ENCODE data around the gene DSCAML1. TPM values are rescaled to one million over a fixed set of nuclear protein-coding genes. Genes with fewer than 3 reads are reported as not detected.

DSCAML1 gene
- total RNA-seq, 2 experiments from 2014 or later: 0.42 to 1.4 TPM

DNA sequence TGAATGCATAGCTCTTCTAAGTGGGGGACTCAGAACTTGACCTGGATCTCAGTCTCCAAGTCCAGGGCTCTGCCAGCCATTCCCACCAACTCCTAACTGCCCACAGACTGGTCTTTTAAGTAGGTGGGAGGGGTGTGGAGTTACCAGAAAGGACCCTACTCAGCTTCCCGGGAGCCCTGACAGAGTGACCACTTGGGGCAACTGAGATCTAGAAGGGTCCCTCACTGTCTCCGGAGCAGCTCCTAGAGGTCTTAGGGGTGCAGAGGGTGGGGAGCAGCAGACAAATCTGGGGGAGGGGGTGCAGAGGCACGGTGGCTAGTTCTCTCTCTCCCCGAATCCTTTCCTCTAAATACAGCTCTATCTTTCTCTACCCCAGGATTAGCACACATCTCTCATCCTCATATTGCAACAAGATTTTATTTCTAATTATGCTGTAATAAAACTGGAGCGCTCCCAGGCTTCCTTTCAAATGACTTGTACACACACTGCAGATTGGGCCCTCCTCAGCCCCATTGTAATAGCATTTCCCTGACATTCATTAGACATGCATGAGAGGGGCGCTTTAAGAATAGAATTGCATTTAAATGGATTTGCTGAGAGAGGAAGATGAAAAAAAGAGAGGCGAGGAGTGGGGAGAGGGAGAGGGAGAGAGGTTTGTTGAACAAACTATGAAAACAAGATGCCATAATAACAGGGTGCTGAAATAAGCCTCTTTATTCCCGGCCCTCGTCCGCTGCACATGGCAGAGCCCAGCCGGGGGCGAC lies 250.4 kb downstream of the DSCAML1 start:
- CTCF ChIA-PET: interaction anchor here (0.8 kb wide), 1 partner anchor 11 kb away, joined by 3 read pairs; no protein-coding TSS in a partner anchor
- Mint-ChIP-seq H3K36me3 (no peaks in the 10 kb centered on the region), H3K27ac (no peak overlapping the region), H3K4me3 (no peak overlapping the region), H3K9me3 (ENCODE audit: low read depth) (no peaks in the 10 kb centered on the region), H3K27me3 (peaks cover 4% of the 10 kb centered on the region), H3K4me1 (no peaks in the 10 kb centered on the region)
- ATAC-seq (no peak), DNase-seq (no peak)

DNA sequence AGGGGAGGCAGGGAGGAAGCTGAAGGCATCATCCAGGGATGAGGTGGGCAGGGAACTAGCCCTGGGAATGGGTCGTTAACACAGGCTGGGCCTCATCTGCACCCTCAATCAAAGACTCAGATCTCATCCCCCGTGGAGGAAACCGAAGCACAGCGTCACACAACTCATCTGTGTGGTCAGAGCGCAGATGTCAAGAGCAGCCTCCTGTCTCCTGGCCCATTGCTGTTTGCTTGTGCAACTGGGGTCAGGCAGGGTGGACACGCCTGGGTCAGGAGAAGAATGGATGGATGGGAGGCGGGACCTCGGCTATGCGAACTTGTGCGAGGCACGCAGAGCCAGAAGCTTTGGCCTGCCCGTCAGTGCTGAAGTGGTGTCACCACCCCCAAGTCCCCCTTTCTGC lies 251.3 kb downstream of the DSCAML1 start:
- Mint-ChIP-seq H3K4me3 (no peak overlapping the region), H3K9me3 (ENCODE audit: low read depth) (no peaks in the 10 kb centered on the region), H3K4me1 (no peaks in the 10 kb centered on the region), H3K27me3 (peaks cover 4% of the 10 kb centered on the region), H3K27ac (no peak overlapping the region), H3K36me3 (no peaks in the 10 kb centered on the region)
- CTCF ChIA-PET: interaction anchor here (0.8 kb wide), 1 partner anchor 10 kb away, joined by 3 read pairs; no protein-coding TSS in a partner anchor
- DNase-seq (no peak), ATAC-seq (no peak)

- DNase-seq (no peak), ATAC-seq (no peak)
- Mint-ChIP-seq H3K27ac (no peak overlapping the region), H3K27me3 (peaks cover 4% of the 10 kb centered on the region), H3K4me3 (no peak overlapping the region), H3K9me3 (ENCODE audit: low read depth) (no peaks in the 10 kb centered on the region), H3K36me3 (no peaks in the 10 kb centered on the region), H3K4me1 (no peaks in the 10 kb centered on the region)
- CTCF ChIA-PET: no interaction called here
Measured at GRCh38 chr11:117544130-117544800, 252.8 kb downstream of the DSCAML1 start.

DNA sequence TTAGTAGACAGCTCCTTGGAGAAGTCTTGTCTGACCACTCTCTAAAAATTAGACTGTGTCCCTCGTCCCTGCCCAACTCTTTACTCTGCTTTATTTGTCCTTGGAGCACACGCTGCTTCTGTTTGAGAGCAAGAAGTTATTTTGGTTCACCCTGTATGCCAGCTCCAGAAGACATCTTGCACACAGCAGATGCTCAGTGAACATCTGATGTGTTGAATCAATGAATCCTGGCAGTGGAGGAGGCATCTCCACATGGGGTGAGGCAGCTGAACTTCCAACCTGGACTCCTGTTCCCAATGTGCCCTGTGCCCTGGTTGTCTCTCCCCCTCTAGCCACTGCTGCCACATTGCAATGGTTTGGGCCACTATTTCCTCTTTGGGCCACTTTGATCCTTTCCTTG lies 255.8 kb downstream of the DSCAML1 start:
- ATAC-seq: no peak
- no peaks in the 10 kb centered on the region for H3K36me3 Mint-ChIP-seq
- H3K9me3 Mint-ChIP-seq (ENCODE audit: low read depth): no peaks in the 10 kb centered on the region
- peaks cover 4% of the 10 kb centered on the region for H3K27me3 Mint-ChIP-seq
- DNase-seq: no peak
- no peak overlapping the region for H3K4me3 Mint-ChIP-seq
- CTCF ChIA-PET: no interaction called here
- no peaks in the 10 kb centered on the region for H3K4me1 Mint-ChIP-seq
- H3K27ac Mint-ChIP-seq: no peak overlapping the region

GRCh38 chr11:117538263-117539135 lies 258.5 kb downstream of the DSCAML1 start:
- Mint-ChIP-seq H3K27ac (no peak overlapping the region), H3K9me3 (ENCODE audit: low read depth) (no peaks in the 10 kb centered on the region), H3K36me3 (no peaks in the 10 kb centered on the region), H3K4me1 (no peaks in the 10 kb centered on the region), H3K27me3 (peaks cover 4% of the 10 kb centered on the region), H3K4me3 (no peak overlapping the region)
- CTCF ChIA-PET: no interaction called here
- ATAC-seq (no peak), DNase-seq (no peak)

DNA sequence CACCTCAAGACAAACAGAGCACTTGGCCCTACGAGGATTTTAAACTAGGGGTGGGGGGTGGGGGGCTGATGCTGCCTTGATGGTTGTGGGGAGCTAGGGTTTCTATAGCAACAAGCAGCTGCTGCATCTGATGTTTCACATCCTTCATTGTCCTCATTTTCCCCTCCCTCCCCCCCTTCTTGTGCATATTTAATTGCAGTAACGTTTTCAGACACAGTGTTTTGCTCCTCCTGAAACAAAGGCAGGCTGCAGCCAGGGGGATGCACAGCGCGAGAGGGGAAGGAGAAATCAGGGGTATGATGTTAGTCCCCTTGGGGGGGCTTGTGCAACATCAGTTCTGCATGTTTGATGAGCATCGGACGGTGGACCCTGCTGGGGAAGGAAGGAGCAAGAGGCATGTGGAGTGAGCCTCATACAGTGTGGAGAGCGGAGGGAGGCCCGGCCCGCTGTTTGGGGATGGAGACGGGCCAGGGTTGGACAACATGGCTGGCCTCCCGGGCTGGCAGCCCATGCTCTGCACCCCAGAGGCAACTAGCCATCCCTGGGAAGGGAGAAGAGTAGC lies 261.1 kb downstream of the DSCAML1 start:
- Mint-ChIP-seq H3K36me3 (no peaks in the 10 kb centered on the region), H3K9me3 (ENCODE audit: low read depth) (no peaks in the 10 kb centered on the region), H3K27ac (no peak overlapping the region), H3K4me3 (no peak overlapping the region), H3K27me3 (peaks cover 1% of the 10 kb centered on the region), H3K4me1 (no peaks in the 10 kb centered on the region)
- DNase-seq (no peak), ATAC-seq (no peak)
- CTCF ChIA-PET: interaction anchor here (1.0 kb wide), 1 partner anchor 10 kb away, joined by 3 read pairs; no protein-coding TSS in a partner anchor

- DNase-seq (no peak), ATAC-seq (no peak)
- H3K4me1 Mint-ChIP-seq: no peaks in the 10 kb centered on the region
- no peaks in the 10 kb centered on the region for H3K9me3 Mint-ChIP-seq (ENCODE audit: low read depth)
- H3K27ac Mint-ChIP-seq: no peak overlapping the region
- H3K36me3 Mint-ChIP-seq: no peaks in the 10 kb centered on the region
- CTCF ChIA-PET: interaction anchor here (1.0 kb wide), 1 partner anchor 11 kb away, joined by 3 read pairs; no protein-coding TSS in a partner anchor
- peaks cover 2% of the 10 kb centered on the region for H3K27me3 Mint-ChIP-seq
- no peak overlapping the region for H3K4me3 Mint-ChIP-seq
Measured at GRCh38 chr11:117535201-117535849, 261.7 kb downstream of the DSCAML1 start.

DNA sequence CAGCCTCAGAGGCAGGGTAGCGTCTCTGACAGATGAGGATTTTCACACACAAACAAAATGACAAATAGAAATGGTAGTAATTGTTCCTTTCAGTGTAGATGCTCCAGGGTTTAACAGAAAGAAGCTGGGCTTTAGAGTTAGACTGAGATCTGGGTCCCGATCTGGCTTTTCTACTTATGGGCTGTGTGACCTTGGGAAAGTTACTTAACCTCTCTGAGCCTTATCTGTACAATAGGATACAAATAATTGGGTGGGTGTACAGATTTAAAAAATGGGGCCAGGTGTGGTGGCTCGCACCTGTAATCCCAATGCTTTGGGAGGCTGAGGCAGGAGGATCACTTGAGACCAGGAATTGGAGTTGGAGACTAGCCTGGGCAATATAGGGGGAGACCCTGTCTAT lies 264.4 kb downstream of the DSCAML1 start:
- Mint-ChIP-seq H3K4me1 (no peaks in the 10 kb centered on the region), H3K9me3 (ENCODE audit: low read depth) (no peaks in the 10 kb centered on the region), H3K4me3 (no peak overlapping the region), H3K27ac (no peak overlapping the region), H3K27me3 (peaks cover 2% of the 10 kb centered on the region), H3K36me3 (no peaks in the 10 kb centered on the region)
- no peak for DNase-seq
- CTCF ChIA-PET: no interaction called here
- no peak for ATAC-seq

DNA sequence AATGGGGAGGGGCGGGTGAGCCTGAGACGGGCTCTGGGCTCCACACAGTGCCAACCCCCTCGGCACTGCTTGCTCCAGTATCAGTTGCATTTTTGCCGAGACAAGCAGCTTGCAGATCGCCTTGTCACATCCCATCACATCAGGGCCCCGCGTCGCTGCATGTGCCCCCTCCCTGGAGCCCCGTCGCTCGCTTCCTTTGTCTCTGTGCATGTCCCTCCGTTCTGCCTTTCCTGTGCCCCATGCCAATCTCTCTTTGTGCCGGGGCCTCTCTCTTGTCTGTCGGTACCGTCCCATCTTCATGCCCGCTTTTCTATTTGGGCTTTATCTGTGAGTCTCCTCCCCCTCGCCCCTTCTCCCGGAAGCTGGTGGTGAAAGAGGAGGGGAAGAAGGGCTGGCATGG lies 267.2 kb downstream of the DSCAML1 start:
- H3K9me3 Mint-ChIP-seq (ENCODE audit: low read depth): no peaks in the 10 kb centered on the region
- H3K4me1 Mint-ChIP-seq: no peaks in the 10 kb centered on the region
- no peaks in the 10 kb centered on the region for H3K36me3 Mint-ChIP-seq
- H3K27ac Mint-ChIP-seq: no peak overlapping the region
- H3K27me3 Mint-ChIP-seq: peaks cover 2% of the 10 kb centered on the region
- ATAC-seq (no peak), DNase-seq (no peak)
- H3K4me3 Mint-ChIP-seq: no peak overlapping the region
- CTCF ChIA-PET: interaction anchor here (1.7 kb wide), 1 partner anchor 104 kb away, joined by 3 read pairs; no protein-coding TSS in a partner anchor

GRCh38 chr11:117528097-117528721 lies 268.8 kb downstream of the DSCAML1 start:
- Mint-ChIP-seq H3K9me3 (ENCODE audit: low read depth) (no peaks in the 10 kb centered on the region), H3K4me1 (no peaks in the 10 kb centered on the region), H3K36me3 (no peaks in the 10 kb centered on the region), H3K4me3 (no peak overlapping the region), H3K27me3 (peaks cover 2% of the 10 kb centered on the region), H3K27ac (no peak overlapping the region)
- ATAC-seq (no peak), DNase-seq (no peak)
- CTCF ChIA-PET: no interaction called here

DNA sequence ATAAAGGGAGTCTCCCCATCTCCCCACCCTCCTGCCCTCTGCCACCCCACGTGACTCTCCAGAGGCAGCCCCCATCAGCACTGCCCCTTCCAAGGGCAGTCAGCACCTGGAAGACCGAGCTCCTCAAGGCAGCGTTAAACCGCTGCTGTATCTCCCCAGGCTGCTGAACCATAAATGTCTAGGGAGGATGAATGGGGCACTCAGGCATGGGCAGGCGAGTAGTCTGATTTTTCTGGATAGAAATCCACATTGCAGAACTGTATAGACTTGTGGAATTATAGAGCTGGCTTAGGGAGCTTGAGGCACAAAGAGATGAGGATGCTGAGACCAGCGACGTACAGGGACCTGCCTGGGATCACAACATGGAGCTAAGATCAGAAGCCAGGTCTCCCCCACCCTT lies 269.7 kb downstream of the DSCAML1 start:
- DNase-seq (no peak), ATAC-seq (no peak)
- CTCF ChIA-PET: interaction anchor here (0.7 kb wide), 1 partner anchor 101 kb away, joined by 3 read pairs; no protein-coding TSS in a partner anchor
- no peaks in the 10 kb centered on the region for H3K9me3 Mint-ChIP-seq (ENCODE audit: low read depth)
- no peaks in the 10 kb centered on the region for H3K4me1 Mint-ChIP-seq
- H3K27ac Mint-ChIP-seq: no peak overlapping the region
- peaks cover 2% of the 10 kb centered on the region for H3K27me3 Mint-ChIP-seq
- H3K4me3 Mint-ChIP-seq: no peak overlapping the region
- no peaks in the 10 kb centered on the region for H3K36me3 Mint-ChIP-seq

DNA sequence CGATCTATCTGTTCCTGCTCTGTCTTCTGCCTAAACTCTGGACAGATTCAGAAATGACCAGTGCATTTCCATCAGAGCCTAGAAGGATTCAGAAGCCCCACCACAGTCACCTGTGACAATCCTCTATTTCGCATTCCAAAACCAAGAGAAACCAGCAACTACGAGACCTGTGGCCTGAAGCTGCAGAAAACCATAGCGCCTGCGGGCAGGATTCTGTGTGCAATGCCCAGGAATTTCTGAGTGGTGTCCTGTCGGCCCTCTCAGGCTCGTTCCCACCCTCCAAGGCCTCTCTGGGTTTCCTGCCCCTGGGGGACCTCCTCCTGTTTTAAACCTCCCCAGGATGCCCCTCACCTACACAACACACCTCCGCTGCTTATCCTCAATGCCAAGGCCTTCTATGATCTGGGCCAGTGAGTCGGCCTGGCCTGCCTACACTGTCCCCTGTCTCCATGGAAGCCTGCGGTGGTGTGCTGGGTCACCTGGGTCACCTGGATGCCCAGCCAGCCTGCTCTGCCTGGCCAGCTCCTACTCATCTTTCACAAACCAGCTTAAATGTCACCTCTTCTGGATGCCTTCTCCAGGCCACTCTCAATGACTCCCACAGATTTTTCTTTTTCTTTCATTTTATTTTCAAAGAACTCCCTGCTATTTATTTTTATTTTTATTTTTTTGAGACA lies 271.0 kb downstream of the DSCAML1 start:
- ATAC-seq (no peak), DNase-seq (no peak)
- CTCF ChIA-PET: no interaction called here
- no peaks in the 10 kb centered on the region for H3K4me1 Mint-ChIP-seq
- H3K27ac Mint-ChIP-seq: no peak overlapping the region
- no peaks in the 10 kb centered on the region for H3K36me3 Mint-ChIP-seq
- peaks cover 2% of the 10 kb centered on the region for H3K27me3 Mint-ChIP-seq
- H3K9me3 Mint-ChIP-seq (ENCODE audit: low read depth): no peaks in the 10 kb centered on the region
- no peak overlapping the region for H3K4me3 Mint-ChIP-seq
